HT1080 (cell line): ENCODE data around the gene DVL2. TPM values are rescaled to one million over a fixed set of nuclear protein-coding genes. Genes with fewer than 3 reads are reported as not detected.
A peak's percentile ranks its signal among the peaks of the same experiment; 100 is the strongest.
"Not testable (repeated sequence)": the region's sequence is repeated elsewhere in the genome, so short reads cannot be mapped to it uniquely, and the experiment has no call there.

ENCODE experiments used
- DNase-seq: peaks from one replicate; pipeline ENCODE4 v3.0.0-alpha.2; 2015; ENCODE audit warnings: low read depth
- total RNA-seq: library from RNA; depleted of rRNA; stranded (reverse); fragments of >200 nt; shearing (Covaris generic); gene quantifications from 2 replicates; pipeline ENCODE4 v1.2.3, GENCODE V29; 2014

DVL2 gene
- total RNA-seq, 1 experiment from 2014 or later, result 57.0 TPM

DNA sequence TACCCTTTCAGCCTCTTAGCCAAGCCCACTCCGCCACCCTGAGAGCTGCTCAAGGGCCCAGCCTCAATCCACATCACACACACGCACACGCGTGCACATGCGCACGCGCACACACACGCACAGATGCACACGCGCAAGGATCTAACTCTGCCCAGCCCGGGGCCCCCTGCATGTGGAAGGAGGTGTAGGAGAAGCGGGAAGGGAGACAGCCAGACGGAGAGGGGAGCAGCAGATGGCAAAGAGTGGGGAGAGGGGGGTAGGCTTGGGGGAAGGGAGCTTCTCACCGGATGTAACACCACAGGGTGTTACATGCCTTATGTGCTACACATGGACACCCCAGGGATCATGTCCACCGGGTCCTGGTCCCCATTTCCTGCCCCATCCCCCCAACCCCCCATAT lies 30.0 kb downstream of the DVL2 start:
- no peak for DNase-seq

DNA sequence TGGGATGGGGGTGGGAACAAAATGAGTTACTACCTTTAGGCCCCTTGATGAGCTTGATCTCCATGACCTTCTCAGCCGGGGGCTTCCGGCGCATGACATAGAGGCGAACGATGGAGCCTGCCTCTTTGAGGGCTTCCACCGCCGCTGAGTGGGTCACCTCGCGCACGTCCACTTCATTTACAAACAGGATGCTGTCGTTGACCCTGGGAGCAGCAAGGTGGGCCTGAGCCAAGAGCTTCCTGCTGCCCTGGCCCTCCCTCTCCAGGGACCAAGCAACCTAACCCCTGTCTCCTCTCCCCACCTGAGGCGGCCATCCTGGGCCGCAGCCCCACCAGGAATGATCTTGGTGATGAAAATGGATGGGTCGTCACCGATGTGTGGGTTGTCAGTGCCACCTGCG lies 30.9 kb downstream of the DVL2 start:
- no peak for DNase-seq

DNA sequence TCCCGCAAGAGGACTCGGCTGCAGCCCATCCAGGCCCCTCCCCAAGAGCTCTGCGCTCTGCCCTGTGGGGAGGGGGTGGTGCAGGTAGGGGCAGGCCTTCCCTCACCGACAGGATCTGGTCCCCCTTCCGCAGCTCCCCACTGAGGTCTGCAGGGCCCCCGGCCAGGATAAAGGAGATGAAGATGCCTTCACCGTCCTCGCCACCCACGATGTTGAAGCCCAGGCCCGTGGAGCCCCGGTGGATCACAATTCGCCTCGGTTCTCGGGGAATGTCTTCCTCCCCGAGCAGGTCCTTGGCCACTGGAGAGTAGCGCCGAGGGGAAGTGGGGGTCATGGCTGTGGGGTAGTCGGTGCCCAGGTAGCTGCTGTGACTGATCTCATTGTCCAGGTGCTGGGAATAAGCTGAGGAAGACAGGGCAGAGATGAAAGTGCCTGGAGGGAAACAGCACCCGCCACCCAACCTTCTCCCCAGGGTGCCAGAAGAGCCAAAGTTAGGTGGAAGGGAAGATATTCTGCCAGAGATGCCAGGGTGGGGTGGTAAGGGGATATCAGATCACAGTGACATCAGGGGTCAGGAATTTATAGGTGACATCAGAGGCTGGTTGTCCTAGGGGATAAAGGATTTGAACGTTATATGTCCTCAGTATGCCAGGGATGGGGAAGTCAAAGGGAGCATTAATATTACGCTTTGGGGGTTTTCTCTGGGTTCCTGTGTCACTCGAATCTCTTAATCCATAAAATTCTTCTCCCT lies 37.5 kb downstream of the DVL2 start:
- no peak for DNase-seq

DNA sequence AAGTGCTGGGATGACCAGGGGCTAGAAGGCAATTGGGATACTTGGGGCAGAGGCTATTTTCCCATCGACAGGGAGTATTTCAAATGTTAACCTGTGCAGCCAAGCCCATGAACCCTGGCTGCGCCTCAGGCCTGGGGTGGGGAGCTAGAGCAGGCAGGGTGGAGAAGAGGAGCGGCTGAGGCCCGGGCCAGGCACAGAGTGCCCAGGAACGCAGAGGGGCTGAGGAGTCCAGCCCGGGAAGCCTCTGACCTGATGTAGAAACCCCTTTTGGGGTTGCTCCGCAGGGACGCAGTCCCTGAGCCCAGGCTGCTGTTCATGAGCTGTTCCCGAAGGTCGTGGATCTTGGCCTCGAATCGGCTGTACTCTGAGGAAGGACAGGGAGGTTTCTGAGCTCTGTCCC lies 38.3 kb downstream of the DVL2 start:
- DNase-seq, result no peak

DNA sequence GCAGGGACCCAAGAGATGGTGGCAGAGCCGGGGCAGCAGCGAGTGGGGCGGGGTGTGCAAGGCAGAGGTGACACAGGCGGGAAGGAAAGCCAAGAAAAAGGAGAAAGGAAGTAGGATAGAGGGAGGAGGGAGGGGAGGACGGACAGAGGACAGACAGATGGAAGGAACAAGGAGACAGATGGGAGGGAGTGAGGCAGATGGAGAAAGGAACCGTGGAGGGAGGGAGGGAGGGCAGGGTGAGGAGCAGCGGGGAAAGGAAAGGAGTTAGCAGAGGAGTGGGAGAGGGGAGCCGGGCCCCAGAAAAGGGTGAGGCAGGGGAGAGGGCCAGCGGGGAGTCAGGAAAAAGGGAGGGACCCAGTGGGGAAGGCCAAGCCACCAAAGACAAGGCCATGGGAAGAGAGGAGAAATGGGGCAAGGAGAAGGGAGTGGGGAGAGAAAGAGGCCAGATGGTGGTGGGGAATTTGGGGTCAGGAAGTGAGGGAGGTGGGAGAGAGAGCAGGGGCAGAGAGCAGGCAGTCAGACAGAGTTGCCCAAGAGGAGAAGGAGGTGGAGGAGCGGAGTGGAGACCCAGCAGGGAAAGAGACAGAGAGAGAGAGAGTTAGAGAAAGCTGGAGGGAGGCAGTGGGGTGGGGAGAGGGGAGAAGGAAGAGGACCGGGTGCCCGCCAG lies 41.9 kb downstream of the DVL2 start:
- DNase-seq, result no peak

DNA sequence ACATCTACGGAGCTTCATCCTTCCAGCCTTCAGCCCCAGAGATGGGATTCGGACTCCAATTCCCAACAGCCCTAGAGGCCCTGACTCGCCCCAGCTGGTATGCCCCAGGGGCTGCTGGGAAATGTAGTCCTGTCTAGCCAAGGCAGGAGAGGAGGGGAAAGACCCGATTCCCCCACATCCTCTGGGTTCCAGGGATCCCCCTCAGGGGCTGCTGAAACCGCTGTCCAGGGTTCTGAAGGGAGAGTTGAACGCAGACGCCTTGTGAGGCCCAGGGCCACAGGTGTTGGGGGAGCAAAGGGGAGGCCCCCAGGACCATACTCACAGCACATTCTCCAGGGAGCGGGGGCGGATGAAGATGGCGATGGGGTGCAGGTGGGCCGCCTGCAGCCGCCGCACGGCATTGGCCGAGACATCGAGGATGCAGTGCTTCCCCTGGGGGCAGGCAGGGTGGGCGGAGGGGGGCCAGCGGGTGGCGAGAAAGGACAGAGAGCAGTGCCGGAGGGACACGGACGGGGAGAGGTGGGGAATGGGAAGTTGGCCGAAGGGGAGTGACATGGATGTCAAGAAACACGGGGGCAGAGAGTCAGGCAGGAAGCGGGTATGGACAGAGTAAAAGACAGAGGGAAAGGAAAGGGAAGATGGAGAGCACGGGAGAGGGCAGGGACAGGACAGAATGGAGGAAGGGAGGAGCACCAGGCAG lies 42.6 kb downstream of the DVL2 start:
- no peak for DNase-seq

DNA sequence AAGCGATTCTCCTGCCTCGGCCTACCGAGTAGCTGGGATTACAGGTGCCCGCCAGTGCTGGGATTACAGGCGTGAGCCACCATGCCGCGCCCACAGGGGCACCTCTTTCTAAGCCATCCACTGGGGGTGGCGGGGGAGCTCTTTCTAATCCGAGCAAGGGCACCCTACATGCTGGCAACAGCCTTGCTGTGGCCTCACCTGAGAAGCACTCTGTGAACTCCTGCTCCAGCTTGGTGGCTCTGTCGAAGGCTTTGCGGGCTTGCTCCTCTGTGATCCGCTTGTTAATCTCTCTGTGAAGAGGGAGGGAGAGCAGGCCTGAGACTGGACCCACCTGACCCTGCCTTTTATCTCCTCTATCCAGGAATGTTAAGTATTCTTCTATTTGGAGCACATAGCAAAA lies 43.2 kb downstream of the DVL2 start:
- no peak for DNase-seq

DNA sequence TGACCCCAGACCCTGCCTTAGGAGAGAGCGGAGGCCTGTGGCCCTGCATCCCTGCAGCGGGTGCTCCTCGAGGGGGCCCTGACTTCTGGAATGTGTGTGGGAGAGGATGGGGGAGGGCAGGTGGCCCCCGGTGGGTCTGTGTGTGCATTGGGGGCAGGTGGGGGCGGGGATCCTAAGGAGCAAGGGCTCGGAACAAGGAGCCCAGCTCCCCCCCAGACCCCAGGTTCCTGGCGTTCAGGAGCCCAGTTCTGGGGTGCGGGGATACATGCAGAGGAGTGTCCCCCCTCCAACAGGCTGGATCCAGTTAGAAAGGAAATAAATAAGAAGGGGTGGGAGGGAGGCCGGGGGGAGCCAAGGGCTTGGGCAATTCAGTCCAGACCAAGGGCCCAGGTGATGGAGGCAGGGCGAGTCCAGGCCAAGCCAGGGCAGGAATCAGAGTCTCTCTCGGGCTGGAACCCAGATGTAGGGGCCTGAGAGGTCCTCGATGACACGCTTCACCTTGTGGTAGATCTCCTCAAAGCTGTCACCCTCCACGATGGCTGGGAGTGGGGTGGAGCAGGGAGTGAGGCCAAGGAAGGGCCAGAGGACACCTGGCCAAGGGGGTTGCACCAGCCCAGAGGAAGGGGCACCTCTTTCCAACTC lies 43.9 kb downstream of the DVL2 start:
- no peak for DNase-seq

DNA sequence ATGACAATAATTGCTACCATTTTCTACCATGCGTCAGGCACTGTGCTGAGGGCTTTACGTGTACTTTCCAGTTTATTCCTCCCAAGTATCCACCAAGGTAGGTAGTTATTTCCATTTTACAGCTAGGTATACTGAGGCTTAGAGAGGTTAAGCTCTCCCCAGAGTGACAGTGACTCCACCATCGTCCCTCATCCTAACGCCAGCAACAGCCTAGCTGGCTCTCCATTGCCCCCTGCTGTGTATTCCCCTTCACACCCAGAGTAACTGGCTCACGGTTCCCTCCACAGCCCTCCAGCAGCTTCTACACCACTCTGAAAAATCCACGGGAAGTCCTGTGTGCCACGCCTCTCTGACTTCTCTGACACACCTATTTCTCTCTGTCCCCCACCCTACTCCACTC lies 48.1 kb downstream of the DVL2 start:
- no peak for DNase-seq

DNA sequence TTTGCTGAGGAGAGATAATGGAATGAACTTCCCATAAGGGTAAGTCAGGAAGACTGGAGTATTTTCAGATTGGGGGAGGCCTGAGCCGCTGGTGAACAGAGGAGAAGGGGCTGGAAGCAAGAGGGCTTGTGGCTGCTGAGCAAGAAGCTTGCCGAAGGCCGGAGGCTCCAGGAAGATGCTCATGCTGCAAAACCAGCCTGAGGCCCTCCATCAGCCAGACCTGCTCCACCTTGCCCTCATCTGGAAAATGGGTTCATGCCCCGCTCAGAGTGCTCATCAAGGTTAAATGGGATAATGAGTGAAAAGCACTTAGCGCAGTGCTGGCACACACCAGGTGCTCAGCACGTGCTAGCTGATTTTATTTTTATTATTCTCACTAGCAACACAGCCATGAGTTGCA lies 49.7 kb downstream of the DVL2 start:
- DNase-seq, result no peak

DNA sequence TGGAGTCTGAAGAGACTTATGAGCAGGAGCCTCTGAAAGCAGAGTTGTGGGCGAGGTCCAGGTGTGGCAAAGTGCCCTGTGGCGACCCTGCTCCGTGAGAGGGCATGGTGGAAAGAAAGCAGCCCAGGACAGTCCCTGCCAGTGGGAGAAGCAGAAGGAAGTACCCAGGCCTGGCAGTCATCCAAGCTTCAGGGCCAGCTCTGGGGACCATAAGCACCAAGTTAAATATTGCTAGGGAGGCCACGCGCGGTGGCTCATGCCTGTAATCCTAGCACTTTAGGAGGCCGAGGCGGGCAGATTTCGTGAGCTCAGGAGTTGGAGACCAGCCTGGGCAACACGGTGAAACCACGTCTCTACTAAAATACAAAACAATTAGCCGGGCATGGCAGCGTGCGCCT lies 50.2 kb downstream of the DVL2 start:
- DNase-seq, result no peak

DNA sequence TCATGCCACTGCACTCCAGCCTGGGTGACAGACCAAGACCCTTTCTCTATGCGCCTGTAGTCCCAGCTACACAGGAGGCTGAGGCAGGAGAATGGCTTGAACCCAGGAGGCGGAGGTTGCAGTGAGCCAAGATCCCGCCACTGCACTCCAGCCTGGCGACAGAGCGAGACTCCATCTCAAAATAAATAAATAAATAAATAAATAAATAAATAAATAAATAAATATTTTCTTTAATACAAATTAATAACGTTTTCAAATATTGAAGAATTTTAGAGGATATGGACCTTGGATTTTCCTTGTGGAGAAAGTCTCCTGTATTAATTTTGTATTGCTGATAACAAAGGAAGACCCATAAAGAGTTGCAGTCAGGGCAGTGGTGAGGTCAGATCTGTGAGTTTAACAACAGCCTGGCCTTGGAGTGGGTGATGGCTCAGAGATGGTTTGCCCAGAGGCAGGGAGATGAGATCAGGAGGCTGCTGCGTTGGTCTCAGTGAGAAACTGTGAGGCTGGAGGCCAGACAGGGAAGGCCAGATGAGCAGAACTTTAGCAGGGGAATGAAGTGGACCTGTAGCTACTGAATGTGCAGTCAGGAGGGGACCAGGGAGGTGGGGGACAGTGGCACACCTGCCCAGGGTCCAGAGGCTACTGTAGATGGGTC lies 50.8 kb downstream of the DVL2 start:
- DNase-seq, result no peak

DNA sequence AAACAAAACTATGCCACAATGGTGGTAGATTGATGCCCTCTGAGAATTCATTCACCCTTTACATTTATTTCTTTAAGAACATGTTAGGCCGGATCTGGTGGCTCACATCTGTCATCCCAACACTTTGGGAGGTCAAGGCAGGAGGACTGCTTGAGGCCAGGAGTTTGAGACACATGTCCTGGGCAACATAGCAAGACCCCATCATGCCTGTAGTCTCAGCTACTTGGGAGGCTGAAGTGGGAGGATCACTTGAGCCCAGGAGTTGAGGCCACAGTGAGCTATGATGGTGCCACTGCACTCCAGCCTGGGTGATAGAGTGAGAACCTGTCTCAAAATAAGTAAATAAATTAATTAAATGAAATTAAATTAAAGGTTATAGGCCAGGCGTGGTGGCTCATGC lies 52.2 kb downstream of the DVL2 start:
- DNase-seq, result not testable (repeated sequence)

DNA sequence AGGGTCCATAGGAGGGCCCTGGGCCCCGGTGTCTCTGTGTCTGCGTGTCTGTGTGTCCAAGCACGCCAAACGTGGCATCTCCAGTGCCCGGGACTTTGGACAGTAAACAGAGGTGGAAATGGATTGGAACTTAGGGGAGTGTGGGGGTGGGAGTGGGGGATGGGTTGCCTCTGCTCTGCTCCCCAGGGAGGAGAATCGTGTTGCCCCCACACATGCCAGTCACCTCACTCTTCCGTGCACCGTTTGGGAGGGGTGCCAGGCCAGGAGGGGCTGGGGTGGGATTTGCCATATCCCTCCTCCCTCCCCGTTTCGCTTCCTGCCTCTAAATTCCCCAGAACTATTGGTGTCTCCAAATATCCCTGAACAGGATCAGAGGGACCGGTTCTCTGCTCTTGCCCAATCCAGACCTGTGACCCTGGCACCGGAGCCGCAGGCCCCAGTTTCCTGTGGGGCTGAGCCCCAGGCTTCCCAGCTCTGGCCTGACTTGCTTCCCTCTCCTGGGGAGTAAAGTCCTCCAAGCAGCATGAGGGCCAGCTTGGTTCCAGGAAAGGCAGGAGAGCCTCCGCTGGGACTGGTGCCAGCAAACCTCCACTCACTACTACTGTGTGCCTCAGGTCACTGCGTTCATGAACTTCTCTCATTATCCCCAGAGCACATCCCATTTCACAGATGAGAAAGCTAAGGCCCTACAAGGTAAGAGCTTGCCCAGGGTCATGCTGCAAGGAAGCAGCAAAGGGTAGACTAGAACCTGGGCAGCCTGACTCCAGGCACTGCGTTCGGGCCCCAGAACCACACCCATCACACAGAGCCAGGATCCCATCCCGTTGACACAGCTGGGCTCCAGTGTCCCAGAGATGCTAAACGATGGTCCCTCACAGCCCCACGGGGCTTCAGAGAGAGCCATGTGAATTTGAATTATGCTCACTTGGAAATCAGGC lies 54.7 kb downstream of the DVL2 start, which contains the start of gene ASGR1:
ASGR1 (minus strand) TSS at position 54 of the 938 bp plus-strand sequence. CDS start 807 bp downstream, outside the sequence.
- DNase-seq, result no peak

DNA sequence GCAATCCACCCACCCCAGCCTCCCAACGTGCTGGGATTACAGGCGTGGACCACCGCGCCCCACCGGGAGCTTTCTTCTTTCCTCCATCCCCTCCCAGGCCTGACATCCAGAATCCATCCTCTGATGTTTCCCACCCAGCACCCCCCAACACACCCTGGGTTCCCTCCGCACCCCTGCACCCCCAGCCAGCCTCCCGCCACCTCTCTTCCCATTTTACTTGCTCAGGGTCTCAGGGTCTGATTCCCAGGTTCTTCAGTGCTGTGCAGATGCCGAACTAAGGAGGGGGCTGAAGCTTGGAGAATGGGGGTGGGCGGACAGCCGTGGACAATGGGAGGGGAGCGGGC lies 55.4 kb downstream of the DVL2 start:
- DNase-seq, result no peak

DNA sequence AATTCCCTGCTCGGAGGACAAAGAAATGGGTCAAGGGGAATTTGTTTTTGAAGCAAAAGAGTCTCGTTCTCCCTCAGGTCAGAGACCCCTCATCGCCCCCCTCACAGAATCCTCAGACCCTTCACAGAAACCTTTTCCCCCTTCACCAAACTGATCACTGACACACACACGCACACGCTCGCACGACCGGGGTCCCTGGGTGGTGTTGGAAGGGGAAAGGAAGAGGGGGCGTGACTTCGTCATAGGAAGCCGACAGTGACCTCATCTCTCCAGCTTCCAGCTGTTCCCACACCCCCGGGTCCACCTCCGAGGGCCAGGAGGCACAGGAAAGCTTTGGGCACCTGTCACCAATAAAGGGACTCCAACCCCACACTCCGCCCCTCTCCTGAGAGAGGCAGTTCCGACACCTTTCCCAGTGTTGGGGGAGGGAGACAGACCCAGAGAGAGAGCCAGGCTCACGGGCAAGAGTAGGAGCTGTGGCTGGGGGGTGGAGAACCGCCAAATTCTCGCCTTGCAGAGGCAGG lies 56.3 kb downstream of the DVL2 start:
- DNase-seq, result no peak

DNA sequence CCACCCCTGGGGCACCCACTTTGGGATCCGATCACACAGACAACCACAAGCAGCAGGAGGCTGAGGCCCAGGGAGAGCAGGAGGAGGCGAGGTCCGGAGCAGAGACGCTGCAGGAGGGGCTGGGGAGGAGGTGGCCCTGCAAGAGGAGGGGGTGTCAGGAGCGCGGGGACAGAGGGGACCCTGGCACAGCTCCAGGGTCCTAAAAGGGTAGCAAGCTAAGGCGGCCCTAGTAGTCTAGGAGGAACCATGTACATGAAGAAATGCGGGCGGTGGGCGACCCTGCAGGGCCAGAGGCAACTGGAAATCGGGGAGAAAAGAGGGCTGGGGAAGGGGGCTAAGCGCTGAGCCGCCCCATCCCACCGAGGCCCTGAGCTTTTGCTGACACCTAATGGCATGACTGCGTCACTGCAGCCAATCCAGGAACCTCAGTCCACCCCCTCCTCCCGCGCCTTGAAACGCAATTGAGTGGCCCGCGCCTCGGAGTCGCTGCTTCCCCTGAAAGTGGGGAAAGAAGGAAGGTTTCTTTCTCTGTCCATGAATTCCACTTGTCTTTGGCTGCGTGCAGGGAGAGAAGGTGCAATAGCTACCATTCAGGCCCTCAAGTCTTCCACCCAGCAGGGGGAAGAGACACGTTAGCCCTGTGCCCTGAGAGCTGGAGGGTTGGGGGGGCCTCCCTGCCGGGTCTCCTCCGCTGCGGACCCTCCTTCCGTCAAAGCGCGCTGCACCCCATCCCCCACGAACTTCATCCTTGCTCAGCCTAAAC lies 56.9 kb downstream of the DVL2 start:
- DNase-seq, result peak; percentile 55

DNA sequence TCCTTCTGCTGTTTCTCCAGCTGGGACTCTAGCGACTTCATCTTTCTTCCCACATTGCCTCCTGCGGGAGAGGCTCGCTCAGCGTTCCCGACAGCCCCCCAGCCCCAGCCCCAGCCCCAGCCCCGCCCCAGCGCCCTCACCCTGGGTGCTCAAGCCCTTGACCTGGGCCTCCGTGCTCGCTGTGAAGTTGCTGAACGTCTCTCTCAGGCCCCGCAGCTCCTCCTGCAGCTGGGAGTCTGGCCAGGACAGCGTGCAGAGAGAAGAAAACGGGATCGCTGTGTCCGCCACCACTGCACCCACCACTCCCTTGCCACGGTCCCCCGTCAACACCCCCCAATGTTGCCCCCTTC lies 57.5 kb downstream of the DVL2 start:
- no peak for DNase-seq

DNA sequence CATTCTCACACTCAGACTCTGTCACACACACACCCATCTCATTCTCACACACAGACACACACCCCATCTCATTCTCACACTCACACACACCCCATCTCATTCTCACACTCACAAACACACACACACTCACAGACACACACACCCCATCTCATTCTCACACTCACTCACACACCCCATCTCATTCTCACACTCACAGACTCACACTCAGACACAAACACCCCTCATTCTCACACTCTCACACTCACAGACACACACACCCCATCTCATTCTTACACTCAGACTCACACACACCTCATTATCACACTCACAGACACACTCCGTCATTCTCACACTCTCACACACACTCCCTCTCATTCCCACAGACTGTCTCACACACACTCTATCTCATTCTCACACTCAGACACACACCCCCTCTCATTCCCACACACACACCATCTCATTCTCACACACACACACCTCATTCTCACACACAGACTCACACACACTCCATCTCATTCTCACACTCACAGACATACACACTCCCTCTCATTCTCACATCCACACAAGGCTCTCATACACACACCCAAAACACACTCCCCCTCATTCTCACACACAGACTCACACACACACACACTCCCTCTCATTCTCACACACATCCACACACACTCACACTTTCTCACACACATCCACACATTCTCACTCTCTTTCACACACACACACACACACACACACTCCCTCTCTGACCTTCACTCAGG lies 58.0 kb downstream of the DVL2 start:
- no peak for DNase-seq
